Posterior cingulate gyrus (tissue), 11 donors: ENCODE measurements around the gene GRM2.

ENCODE experiments used
- DNase-seq, 10 donors: peaks; one replicate each; pipeline versions ENCODE4 v3.0.0 to v3.0.0-alpha.2; 2020 to 2021; ENCODE audit warnings: mixed read lengths in 3 of 10
- intact Hi-C: fragments of 100-400 bp; cut with DNase I; formaldehyde crosslinking; loops from one replicate; pipeline ENCODE4 v1.15.1; 2023

Gene GRM2

GRCh38 chr3:51679318-51679717 lies 27.6 kb upstream of the GRM2 start:
- intact Hi-C loops, result no loop called here
- DNase-seq, result peak in 1 of 10 donors; percentile 26

GRCh38 chr3:51679777-51680176 lies 27.1 kb upstream of the GRM2 start:
- intact Hi-C loops, result no loop called here
- DNase-seq, result peak in 2 of 10 donors; percentile 21 to 63

GRCh38 chr3:51680196-51680595 lies 26.7 kb upstream of the GRM2 start:
- intact Hi-C loops, result no loop called here
- peak in 1 of 10 donors; percentile 77 for DNase-seq

DNA sequence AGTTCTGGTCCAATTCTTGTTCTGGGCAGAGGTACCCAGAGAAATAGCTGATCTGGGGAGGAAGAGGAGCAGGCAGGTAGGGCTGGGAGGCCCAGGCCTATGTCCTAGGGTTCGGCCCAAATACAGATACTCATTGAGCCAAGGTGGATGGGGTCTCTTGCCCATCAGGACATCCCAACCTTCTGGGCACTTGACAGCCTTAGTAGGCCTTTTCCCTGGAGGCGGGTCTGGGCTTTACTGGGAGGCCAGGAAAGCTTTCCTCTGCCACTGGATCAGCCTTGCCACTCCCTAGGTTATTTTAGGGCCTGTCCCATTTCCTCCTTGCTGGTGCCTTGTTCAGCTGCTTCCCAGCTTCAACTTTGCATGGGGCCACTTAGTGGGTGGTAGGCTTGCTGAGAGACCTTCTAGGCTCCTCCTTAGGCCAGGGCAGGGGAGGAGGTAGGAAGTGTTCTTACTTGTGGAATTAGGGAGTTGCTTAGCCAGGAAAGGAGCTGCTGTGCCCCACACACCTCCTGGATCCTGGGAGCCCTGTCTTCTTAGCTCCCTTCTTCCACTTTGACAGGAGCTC lies 26.1 kb upstream of the GRM2 start:
- intact Hi-C loops, result no loop called here

GRCh38 chr3:51681453-51681852 lies 25.4 kb upstream of the GRM2 start:
- intact Hi-C loops, result no loop called here

More for the DNA sequence above, 26.1 kb upstream of the GRM2 start:
- DNase-seq, result peak in 2 of 10 donors; percentile 22 to 47

GRCh38 chr3:51682079-51682478 lies 24.8 kb upstream of the GRM2 start:
- DNase-seq, result peak in 6 of 10 donors; percentile 25 to 93 (median 50)
- intact Hi-C loops, result no loop called here

More at GRCh38 chr3:51681453-51681852, 25.4 kb upstream of the GRM2 start:
- DNase-seq, result peak in 2 of 10 donors; percentile 90

GRCh38 chr3:51682526-51682925 lies 24.3 kb upstream of the GRM2 start:
- peak in 3 of 10 donors; percentile 2 to 54 (median 27) for DNase-seq
- intact Hi-C loops, result no loop called here

DNA sequence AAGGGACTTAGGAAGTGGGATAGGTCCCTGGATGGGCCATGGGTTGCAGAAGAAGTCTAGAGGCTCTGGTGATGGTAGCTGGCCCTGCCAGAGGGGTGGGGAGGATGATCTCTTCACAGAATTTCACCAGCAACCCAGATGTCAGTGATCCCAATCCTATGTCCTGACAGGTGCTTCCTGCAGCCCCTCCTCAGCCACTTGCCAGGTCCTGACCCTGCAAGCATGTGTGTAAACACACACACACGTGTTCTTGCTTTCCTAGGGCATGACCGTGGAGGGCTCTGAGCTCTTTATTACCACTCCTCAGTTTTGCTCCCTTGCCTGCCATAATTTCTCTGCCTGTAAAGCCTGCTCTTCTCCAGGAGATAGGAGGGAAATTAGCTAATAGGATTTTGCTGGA lies 23.3 kb upstream of the GRM2 start:
- intact Hi-C loops, result no loop called here
- DNase-seq, result no peak

DNA sequence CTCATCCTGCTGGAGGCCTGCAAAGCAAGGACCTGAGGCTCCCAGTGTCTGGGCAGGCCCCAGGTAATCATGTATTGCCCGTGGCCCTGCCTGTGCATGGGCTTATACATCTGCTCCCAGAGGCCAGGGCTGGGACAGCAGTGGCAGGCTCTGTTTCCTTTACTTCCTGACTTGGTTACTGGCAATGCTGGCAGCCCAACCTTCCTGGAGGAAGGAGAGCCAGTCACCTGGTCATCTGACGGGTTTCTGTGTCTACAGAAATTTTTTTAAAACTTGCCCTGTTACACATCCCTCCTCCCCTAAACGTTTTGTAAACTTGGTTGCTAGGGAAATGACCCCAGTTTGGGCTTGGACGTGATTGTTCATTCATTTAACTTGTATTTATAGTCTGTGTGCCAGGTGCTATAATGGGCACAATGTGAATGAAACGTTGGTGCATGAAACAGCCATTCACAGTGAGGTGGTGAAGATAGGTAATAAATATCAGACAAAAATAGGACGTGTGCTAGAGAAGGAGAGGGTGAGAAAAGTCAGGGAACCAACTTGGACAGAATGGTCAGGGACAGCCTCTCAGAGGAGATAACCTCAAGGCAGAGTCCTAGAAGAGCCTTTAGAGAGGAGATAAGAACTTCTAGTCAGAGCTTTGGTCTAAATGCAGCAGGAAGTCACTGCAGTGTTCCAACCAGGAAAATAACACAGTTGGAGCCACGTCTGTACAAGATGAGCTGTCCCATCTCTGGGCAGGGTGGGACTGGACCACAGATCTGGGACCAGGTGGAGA lies 21.7 kb upstream of the GRM2 start:
- DNase-seq, result peak in 2 of 10 donors; percentile 5 to 39
- intact Hi-C loops, result no loop called here

- intact Hi-C loops, result no loop called here
- DNase-seq, result peak in 1 of 10 donors; percentile 9
Observed at GRCh38 chr3:51686056-51686455, 20.8 kb upstream of the GRM2 start.

- intact Hi-C loops, result no loop called here
- DNase-seq, result peak in 1 of 10 donors; percentile 77
Observed at GRCh38 chr3:51686512-51687215, 20.2 kb upstream of the GRM2 start.

DNA sequence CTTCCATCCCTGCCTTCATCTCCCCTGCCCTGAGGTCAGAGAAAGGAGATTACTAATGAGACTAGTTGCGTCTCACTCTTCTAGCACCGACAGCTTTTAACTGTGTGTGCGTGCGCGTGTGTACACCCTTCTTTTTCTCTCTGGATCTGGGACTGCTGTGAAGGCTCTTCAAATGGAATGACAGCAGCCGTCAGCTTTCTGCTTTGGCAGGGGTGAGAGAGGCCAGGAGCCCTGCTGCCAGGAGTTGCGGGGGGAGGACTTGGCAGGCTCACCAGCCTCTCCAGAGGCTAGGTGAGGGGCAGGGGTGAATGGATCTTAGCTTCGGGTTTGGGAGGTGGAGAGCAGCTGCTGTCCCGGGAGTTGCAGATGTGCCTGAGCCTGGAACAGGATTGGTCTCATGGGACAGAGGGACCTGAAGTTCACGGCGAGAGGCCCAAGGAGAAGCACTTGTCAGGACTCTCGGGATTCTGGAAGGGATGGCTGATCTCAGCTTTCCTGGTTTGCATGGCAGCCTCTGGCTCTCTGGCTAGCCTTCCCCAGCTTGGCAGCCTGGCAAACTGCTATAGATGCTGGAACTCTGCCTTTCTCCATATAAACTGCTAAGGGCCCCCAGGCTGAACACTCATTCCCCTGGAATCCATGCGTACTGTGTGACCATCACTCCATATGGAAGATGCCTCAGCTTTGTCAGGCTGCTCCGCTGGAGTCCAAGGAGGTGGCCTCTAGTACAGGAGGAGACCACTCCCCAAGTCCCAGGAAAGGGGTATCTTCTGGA lies 19.2 kb upstream of the GRM2 start:
- intact Hi-C loops, result no loop called here
- peak in 1 of 10 donors; percentile 89 for DNase-seq

DNA sequence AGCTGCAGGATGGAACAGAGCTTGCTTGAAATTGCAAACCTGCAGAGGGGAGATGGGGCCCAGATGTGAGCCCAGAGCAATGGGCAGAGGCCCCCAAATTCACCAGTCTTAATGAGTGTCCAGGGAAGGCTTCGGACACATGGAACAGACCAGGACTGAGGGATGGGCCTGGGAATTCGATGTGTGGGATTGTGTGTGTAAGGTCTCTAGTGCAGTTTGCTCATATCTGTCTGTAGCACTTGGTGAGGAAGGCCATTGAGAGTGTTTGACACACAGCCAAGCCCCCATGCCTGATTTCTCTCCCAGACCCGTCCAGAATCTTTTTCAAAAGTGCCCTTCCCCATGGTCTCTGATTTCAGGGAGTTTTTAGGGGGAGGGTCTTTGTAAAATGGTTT lies 18.7 kb upstream of the GRM2 start:
- intact Hi-C loops, result no loop called here
- DNase-seq, result peak in 1 of 10 donors; percentile 75

DNA sequence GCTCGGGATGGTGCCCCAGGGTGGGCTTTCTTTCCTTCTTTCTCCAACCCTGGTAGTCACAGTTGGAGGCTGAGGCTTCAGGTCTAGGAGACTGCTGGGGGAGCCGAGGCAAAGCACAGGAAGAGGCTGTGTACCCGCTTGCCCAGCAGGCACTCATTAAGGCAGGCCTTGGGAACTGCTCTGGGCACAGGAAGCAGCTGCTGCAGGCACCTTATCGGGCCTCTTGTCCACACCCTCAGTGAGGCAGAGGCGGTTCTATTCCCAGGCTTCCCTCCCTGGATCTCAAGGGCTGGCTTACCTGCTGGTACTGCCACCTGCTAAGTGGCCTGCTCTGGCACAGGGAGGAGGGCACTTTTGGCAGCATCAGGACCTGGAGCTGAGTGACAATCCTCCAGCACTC lies 15.8 kb upstream of the GRM2 start:
- intact Hi-C loops, result no loop called here
- DNase-seq, result peak in 3 of 10 donors; percentile 28 to 78 (median 28)

- intact Hi-C loops, result no loop called here
- DNase-seq, result peak in 2 of 10 donors; percentile 89 to 90
Observed at GRCh38 chr3:51691949-51692348, 14.9 kb upstream of the GRM2 start.

- intact Hi-C loops, result no loop called here
Observed at GRCh38 chr3:51692980-51693395, 13.9 kb upstream of the GRM2 start.

DNA sequence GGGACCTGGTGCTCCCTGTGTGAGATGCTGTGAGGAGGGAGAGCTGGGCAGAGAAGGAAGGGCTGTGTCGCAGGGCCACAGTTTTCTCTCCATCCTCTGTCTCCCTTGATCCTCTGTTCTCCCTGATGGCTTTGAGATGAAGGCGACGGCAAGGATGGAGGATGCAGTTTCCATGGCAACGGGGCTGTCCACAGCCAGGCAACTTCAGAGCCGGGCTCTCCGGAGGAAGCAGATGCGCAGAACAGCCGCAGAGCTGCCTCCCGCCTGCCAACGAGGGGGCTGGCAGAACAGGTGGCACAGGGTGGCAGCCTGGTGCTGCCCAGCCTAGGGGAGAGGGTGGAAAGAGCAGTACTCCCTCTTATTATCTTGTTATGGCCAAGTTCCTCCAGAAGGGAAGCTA lies 9.9 kb upstream of the GRM2 start:
- peak; percentile 26 to 97 (median 82) for DNase-seq
- intact Hi-C loops, result no loop called here

More at GRCh38 chr3:51692980-51693395, 13.9 kb upstream of the GRM2 start:
- DNase-seq, result peak in 4 of 10 donors; percentile 52 to 90 (median 87)

- no peak for DNase-seq
- intact Hi-C loops, result no loop called here
Observed at GRCh38 chr3:51698209-51698608, 8.7 kb upstream of the GRM2 start.

- intact Hi-C loops, result no loop called here
- DNase-seq, result no peak
Observed at GRCh38 chr3:51700403-51700802, 6.5 kb upstream of the GRM2 start.

DNA sequence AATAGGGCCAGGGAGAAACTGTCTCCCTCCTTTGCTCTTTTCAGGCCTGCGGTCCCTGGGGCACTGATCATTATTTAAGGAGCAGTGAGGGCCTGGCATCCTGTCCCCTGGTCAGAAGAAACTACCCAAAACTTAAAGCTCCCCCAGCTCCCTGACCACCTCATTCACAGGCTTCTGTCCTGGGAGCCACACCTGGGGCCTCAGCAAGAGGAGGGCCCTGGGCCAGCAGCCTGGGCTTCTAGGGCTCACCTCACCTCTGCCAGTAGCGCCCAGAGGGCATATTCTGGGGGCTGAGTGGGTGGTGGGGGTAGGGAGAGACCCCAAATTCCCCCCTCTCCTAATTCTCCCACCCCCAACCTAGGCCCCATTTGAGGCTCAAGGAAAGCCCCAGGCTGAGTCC lies 4.7 kb upstream of the GRM2 start:
- peak in 3 of 10 donors; percentile 13 to 39 (median 28) for DNase-seq
- intact Hi-C loops, result no loop called here
